GM21390 (cell line): ENCODE data around the gene PIK3R1.

Source experiments
- ATAC-seq: cut with Tn5 transposase; IDR thresholded peaks from one replicate; pipeline ENCODE4 v1.9.1; 2021; ENCODE audit not compliant: unreplicated experiment

PIK3R1 gene

GRCh38 chr5:68319706-68320412, 104.3 kb downstream of the PIK3R1 start:
- no peak for ATAC-seq

DNA sequence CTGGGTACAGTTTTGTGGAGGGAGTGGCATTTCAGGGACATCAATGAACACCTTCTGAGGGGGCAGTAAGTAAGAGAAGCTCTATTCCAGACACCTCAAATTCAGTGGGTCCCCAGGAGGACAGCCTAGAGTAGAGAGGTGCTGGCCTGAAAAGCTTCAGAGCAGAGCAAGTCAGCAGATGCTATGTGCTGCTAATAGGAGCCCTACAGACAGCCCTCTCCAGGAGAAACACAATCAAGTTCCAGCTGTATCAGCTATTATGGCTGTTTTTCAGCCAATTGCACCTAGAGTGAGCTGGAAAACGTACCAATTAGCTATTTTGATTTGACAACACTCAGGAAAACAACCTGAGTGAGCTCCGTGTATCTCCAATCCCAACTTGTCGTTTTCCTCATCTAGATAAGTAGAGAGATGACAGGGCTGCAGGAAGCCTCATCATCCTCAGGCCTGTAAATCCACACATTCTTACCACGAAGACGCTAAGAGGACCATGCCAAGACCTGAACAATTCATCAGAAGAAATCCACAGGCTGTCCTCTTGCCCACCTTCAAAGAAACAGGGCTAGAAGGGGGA, 104.9 kb downstream of the PIK3R1 start:
- ATAC-seq, result no peak

GRCh38 chr5:68325065-68325580, 109.6 kb downstream of the PIK3R1 start:
- no peak for ATAC-seq

DNA sequence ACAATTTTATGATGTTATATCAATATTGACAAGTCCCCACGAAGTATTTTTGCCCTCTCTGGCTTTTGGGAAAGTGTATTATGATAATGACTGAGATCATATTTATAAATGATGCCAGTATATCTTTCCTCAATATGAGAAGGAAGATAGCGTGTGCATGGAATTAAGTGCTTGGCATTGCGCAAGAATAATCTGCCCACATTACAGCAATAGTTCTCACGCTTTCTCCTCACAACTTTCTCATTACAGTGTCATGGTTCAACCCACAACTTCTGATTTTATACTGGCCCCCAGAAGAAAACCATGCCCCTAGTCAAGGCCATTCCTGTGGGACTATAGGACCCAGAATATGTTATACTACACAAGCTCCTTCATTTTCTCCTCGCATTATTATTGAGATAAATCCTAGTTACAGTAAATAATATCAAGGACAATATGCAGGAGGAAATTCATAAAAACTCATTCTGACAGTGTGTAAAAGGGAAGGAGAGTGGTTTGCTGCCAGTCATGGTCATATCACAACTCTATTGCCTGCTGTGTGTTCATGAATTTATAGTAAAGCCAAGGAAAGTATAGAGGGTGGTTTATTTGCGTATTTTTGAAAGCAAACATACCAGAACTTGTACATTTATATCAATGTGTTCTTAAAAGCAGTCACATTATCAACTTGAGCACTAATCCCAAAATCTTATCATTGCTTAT, 114.1 kb downstream of the PIK3R1 start:
- no peak for ATAC-seq

DNA sequence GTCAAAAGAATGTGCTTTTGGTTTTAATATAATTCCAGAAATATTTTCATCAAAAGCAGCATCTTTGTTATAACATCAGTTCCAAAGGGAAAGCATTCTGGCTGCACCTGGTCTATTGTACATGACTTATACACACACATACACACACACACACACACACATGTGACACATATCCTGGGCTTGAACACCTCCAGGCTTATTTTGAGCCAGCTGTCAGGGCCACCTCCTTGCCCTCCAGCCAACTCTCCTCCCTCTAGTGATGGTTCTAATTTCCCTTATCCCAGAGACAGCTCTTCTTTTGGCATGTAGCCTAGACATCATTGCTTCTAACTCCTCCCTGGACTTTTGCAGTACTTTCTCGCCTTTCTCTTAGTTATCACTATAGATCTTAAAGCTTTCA, 115.0 kb downstream of the PIK3R1 start:
- no peak for ATAC-seq

- no peak for ATAC-seq
Measured at GRCh38 chr5:68331192-68332079, 115.9 kb downstream of the PIK3R1 start.

DNA sequence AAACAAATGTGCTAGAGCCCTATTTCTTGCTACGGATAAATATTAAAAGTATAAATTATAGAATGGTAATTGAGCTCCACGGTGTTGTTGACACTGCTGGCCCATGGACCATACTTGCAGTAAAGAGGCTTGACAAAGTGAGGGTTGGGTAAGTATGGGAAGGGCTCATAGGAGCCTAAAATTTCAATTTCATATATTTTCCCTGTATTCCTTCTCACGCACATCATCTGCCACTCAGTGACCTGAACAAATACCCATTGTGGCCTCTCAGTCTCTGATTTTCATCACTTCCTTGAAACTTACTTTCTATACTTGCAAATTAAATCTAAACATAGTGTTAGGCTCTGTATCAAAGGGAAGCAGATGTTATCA, 116.5 kb downstream of the PIK3R1 start:
- no peak for ATAC-seq

DNA sequence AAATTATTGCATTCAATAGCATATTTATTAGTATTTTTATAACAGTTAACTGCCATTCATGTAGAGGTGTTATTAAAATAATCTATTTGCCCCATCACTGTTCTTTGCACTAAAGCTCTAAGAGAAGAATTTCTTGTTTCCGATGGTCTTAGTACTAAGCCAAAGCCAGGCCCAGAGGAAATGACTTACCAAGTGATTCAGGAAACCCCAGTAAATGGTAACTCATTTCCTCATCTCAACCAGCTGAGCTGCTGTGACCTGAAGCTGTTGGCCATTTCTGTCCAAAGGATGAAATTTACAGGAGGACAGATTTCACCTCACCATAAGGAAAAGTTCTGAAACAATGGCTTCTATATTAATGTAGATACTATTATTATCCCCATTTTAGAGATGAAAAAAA, 117.0 kb downstream of the PIK3R1 start:
- no peak for ATAC-seq

DNA sequence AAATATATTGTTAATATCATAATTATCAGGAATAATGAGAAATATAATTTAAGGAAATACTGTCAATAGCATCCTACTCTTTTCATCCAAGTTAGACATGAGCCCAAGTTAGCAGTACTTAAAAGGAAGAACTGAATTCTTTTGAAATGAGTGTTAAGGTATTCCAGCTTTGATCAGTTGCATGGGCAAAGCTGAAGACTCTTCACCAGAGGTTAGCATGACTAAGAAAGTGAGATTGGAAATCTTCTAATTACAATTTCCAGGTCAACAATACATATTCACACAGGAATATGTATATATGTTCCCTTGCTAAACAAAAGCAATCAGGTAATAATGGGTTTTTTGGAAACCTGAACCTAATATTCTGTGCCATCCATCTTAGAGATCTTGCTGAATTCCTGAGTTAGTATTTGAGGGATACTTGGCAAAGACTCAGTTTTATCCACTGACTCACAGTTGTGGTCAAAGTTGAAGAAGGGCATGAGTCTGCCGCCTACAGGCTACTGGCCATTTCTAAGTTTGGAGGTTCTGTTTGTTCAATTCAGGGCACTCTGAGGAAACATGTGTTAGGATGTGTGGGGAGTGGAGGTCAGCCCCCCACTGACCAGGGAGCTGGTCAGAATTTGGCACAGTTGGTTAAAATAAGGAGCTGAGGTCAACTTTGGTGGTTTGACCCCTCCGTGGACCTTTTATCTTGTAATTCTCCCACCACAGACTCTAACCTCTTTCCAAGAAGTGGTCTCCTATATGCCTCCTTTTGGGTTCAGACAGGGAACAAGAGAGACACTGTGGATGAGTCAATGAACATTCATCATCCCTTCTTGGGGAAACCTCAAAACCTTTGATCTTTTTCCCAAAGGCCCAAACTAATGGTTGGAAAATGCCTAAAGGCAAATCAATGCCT, 118.3 kb downstream of the PIK3R1 start:
- ATAC-seq, result no peak

GRCh38 chr5:68334553-68334886, 119.0 kb downstream of the PIK3R1 start:
- ATAC-seq, result no peak

GRCh38 chr5:68335075-68335474, 119.5 kb downstream of the PIK3R1 start:
- no peak for ATAC-seq

DNA sequence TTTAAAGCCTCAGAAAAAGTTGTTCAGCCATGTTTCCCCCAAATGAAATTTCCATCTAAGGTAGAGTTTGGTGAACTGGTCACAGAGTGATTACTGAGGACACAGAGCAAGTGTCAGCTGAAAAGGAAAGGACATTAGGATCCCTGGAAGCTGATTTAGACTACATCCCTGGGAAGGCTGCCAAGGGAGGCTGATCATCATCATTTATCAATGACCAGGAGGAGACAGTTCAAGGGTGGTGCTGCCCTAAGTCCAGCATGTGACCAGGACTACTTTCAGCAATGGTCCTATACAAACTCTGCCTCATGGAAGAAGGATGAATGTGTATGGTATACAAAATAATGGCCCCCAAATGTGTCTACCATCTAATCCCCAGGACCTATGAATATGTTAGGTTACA, 120.6 kb downstream of the PIK3R1 start:
- no peak for ATAC-seq

- no peak for ATAC-seq
Measured at GRCh38 chr5:68337235-68337634, 121.7 kb downstream of the PIK3R1 start.

DNA sequence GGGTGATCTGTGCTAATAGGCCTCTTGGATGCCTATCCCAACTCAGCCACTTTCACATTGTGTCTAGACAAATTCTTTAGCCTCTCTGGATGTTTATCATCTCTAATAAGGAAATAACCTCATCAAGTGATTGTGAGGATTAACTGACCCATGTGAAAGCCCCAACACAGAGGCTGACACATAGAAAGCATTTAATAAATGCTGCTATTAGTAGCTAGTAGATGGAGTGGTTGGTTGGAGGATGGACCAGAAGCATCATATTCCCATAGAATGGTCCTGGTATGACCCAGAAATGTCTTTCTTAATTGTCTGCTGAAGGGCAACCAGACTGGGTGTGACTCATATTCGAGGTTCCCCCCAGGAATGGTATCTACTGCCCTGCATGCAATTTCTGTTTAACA, 124.4 kb downstream of the PIK3R1 start:
- no peak for ATAC-seq

DNA sequence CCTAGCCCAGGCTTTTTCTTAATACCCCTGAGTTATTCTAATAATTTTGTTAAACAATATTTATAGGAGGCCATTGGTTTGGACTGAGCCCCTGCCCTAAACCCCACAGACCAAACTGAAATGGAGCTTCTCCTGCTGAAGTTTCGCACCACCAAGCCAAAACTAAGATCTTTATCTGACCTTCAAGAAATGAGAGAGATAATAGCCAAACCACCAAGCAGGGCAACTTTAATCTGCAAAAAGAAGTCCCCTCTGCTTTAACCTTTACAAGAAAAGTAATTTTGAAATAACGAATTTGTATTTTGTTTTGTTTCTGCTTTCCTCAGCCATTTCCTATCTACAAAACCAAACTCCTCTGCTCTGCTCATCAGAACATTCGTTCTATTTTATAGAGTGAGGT, 125.5 kb downstream of the PIK3R1 start:
- no peak for ATAC-seq

DNA sequence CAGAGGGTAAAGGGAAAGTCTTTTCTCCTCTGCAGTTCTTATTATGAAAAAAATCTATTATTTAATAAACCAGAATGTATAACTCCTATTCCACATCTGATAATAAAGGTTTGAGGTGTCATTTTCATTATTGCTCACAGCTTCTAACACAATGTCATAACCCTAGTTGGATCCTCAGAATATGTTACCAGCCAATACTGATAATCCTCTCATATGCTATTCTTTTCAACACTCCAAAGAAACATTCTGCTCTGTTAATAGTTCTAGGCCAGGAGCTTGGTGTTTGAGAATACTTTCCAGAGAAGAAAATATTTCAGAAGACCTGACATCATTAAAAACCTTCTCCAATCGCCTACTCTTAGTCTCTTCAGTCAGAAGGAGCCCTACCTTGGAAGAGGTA, 127.1 kb downstream of the PIK3R1 start:
- ATAC-seq, result no peak

- peak; percentile 81 for ATAC-seq
Measured at GRCh38 chr5:68343421-68343826, 127.9 kb downstream of the PIK3R1 start.

- peak; percentile 42 for ATAC-seq
Measured at GRCh38 chr5:68344447-68345111, 129.0 kb downstream of the PIK3R1 start.

DNA sequence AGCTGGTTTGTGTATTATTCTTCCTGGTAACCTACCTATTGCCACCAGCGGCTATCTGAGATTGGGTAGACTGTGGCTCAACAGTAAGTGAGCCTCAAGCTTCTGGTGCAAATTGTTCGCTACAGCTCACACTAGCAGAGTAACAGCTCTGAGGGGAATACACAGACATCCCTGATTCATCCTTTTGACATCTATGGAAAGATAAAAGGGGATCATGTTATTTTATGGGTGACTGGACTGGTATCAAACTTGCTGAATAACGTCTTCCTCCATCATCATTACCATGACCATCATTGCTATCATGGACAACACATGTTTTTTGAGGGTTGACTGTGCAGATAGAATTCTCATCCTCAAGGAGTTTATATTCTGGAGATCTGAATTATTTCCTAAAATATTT, 129.6 kb downstream of the PIK3R1 start:
- ATAC-seq, result no peak

- no peak for ATAC-seq
Measured at GRCh38 chr5:68345582-68345981, 130.0 kb downstream of the PIK3R1 start.
